OCI-LY1 (cell line): ENCODE measurements around the gene TRABD2B.

Experiments
- CTCF ChIP-seq: fragments of 200-600 bp; sonication (generic), shearing (Covaris generic); IDR thresholded peaks from 2 replicates; pipeline ENCODE4 v1.5.1; 2017; ENCODE audit warnings: mild to moderate bottlenecking, antibody characterized with exemption, low read length, moderate library complexity, mixed read lengths
- EZH2 ChIP-seq: fragments of 200-600 bp; sonication (generic), shearing (Covaris generic); IDR thresholded peaks from 2 replicates; pipeline ENCODE4 v1.8.0; 2017; ENCODE audit warnings: borderline replicate concordance, mixed run types, mild to moderate bottlenecking, antibody characterized with exemption, low read length, moderate library complexity, mixed read lengths

DNA sequence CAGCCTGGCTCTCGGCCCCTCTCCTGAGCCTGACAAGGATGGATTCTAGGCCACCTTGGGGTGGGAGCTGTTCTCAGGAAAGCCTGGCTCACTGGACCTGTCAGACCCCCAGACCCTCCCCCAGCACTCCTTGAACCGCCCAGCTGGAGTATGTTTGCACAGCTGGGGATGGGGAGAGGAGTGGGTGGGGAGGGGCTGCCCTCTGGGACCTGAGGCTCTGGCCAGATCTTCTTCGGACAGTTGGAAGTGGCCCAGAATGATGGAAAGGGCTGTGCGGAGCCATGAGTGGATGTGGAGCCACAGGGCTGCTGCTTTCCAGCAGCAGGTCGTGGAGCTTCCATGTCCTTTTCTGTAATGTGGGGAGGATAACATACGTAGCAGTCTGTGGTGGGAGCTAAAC lies 43.0 kb upstream of the TRABD2B start:
- TF ChIP-seq CTCF, result no peak
- TF ChIP-seq EZH2, result no peak
